NOMO-1 (cell line): ENCODE data around the gene SMARCD1.

Experiments used
- DNase-seq, 2 experiments: peaks; one replicate each; lab custom pipeline; 2025; ENCODE audit not compliant: unreplicated experiment in 2 of 2; lab: John Stamatoyannopoulos, UW

SMARCD1 gene

GRCh38 chr12:50084775-50085614 is at the start of gene SMARCD1:
SMARCD1 (plus strand) TSS chr12:50085342; CDS start chr12:50085370, 28 bp downstream.
- peak; percentile 88 for DNase-seq

DNA sequence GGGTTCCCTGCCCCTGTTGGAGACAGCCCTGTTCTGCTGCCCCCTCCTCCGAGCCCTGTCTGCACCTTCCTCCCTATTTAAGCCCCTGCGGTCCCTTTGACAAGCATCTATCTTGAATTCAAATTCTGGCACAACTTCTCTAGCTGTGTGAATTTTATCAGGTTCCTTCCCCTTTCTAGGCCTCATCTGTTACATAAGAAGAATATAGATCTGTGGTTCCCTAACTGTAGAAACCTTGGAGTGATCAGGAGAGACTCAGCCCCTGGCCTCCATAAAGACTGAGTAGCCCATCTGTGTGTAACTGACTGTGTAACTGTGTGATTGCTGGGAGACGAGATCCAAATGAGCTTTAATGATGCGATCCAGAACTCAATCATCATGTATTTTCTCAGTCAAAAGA is 46.8 kb upstream of the SMARCD1 start:
- DNase-seq = peak; percentile 26 to 61

GRCh38 chr12:50039151-50039835 is 45.8 kb upstream of the SMARCD1 start:
- DNase-seq = peak; percentile 61 to 74

DNA sequence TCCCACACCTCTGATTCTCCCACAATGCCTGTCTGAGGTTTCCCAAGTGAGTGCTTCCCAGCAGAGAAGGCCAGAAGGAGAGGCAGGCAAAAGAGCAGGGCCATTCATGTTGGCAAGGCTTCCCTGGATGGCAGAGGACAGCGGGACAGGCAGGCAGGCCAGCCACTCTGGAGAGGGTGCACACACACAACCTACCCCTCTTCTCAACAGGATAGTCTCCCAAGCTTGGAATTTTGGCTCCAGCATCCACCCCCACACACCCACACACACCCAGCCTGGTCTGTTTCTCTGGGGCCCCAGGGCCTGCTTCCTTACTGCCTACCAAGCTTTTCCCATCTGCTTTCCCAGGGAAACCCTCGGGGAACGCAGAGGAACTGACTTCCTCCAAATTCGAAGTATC is 44.5 kb upstream of the SMARCD1 start:
- no peak for DNase-seq

- no peak for DNase-seq
Observed at GRCh38 chr12:50041062-50041860, 43.9 kb upstream of the SMARCD1 start.

DNA sequence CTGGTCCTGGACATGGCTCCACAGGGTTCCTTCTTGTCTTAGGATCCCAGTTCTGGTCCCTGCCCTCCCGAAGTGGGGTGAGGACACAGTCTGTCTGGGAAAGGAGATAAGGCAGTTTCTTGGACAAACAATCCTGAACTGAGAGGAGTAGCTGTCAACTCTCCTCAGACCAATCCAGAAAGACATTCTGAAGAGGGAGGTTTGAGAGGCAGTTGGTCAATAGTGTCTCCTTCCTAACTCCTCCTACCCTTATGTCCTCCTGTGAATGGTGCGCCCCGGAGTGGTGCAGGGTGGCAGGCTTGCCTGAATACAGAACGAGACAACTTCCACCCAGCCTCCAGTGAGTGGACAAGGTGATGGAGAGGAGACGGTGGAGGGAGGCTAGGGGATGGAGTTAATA is 43.2 kb upstream of the SMARCD1 start:
- no peak for DNase-seq

DNA sequence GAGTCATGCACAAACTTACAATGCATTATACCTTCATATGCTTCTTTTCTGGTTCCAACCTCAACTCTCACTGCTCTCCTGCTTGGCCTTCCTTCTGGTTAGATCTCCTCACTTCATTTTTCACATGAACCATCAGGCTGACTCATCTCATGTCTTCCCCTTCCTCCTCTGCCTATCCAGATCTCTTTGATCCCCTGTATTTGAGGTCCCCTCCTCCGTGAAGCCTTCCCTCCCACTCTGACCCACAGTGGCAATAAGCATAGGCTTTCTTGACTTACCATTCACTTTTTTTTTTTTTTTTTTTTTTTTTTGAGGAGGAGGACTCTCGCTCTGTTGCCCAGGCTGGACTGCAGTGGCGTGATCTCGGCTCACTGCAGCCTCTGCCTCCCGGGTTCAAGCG is 42.4 kb upstream of the SMARCD1 start:
- DNase-seq = no peak

DNA sequence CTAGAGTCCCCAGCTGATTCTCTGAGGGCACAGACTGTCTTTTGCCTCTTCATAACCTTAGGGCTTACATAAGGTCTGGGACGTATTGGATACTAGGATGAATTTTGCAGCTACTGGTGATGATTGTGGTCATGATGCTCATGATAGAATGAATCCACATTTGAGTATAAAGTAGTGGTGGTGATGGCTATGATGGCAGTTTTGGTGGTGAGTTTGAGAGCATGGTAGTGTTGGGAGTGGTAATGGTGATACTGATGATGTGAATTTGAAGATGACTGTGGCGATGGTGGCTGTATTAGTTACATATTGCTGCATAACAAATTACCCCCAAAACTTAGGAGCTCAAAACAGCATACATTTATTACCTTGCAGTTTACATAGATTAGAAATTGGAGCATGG is 41.8 kb upstream of the SMARCD1 start:
- no peak for DNase-seq

- no peak for DNase-seq
Observed at GRCh38 chr12:50043854-50044253, 41.3 kb upstream of the SMARCD1 start.

DNA sequence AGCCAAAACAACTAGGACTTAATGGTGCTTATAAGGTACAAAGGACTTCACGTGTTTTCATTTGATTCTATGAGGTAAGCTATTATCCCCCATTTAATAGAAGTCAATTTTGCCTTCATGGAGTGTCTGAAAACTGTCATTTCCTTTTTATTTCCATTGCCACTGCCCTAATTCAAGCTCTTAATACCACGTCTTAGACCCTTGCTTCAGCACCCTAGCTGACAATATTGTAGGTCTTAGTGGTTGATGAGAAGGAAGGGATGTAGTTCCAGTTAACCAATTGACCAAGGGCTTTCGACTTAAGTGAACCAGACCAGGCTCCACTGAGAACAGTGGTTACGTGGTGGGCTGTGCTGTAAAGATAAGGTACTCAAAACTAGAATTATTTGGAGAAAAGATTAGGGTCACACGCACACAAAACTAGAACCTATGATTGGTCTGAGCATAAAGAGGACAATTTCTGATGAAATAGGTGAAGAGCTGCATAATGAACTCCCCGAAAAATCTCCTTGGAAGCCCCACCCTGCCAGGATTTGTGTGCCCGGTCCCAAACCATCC is 37.4 kb upstream of the SMARCD1 start:
- DNase-seq = no peak

DNA sequence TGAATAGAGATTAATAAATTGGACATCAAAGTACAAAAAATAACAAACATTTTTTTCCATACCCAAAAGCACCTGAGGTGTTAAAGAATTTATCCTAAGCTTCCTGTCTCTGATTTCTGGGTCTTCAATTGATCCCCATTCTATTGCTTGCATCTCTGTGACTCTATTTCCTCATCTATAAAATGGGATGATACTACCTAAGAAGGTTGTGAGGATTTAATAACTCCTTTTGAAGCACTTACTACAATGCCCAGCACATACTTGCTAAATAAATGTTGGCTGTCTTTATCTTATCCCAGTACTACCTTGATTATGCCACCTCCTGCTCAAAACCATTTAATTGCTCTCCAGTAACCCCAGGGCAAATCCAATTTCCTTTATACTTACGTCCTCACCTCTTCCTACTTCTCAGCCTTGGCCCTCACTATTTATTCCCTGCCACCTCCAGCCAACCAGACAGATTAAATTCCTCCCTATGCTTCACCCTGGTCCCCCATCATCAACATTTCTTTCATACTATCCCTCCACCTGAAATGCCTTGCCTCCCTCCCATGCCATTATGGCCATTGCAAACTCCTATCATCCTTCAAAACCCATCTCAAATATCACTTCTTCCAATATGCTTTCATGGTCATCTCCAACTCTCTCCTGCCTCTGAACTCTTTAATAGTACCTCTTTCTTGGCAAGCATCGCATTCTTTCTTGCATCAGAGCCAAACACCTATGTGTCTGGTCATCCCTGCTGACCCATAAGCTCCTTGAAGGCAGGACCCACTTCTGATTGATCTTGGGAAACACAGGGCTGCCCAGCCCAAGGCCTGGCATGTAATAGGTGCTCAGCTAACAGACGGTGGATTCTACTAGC is 35.7 kb upstream of the SMARCD1 start:
- DNase-seq = no peak

GRCh38 chr12:50050119-50050385 is 35.1 kb upstream of the SMARCD1 start:
- DNase-seq = no peak

GRCh38 chr12:50050410-50051098 is 34.6 kb upstream of the SMARCD1 start:
- DNase-seq = peak; percentile 66 to 83

DNA sequence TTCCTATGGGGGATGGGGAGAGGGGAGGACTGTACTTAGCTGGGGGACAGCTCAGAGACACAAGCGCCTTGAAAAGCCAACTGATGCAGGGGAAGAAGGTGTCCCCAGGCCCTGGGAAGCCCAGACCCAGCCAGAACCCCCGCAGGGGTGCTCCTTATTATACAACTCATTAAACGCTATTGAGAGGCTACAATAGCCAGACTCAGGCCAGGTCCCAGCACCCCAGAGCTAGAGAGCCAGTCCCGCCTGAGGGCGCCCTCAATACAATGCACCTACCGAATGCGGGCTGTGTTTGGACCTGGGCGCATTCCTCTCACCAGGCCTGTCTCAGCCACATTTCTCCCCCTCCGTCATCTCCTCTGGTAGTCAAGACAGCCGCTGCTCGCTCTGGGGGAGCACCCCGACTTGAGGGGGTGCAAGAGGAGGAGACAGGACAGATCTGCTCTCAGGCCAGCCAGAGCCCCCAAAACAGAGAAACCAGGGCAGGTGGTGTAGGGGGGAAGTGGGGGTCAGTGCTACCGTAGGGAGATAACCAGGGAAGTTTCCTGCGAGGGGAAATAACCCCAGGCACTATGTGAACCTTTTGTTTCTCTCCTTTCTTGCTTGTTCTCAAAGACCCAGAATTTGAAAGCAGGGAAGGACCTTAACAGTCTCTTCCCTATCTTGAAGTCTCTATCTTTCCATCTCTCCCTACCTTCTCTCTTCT is 33.9 kb upstream of the SMARCD1 start:
- DNase-seq = no peak

DNA sequence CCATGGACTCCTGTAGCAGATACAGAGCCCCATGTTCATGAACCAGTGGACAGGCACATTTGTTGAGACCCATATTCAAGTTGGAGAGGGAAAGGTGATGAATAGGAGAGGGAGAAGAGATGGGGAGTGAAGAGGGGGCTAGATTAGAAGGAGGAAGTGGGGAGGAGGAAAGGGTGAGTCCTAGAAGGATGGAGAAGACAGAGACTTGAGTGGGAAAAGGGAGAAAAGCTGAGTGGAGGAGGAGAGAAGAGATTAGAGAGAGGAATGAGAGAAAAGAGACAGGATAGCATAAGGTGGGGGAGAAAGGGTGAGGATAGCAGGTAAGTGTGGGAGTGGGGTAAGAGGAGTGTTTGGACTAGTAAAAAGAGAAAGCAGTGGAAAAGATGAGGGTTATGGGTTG is 32.6 kb upstream of the SMARCD1 start:
- DNase-seq = no peak

- no peak for DNase-seq
Observed at GRCh38 chr12:50052964-50053363, 32.2 kb upstream of the SMARCD1 start.

- DNase-seq = peak; percentile 6 to 18
Observed at GRCh38 chr12:50053583-50053982, 31.6 kb upstream of the SMARCD1 start.

- peak; percentile 10 to 48 for DNase-seq
Observed at GRCh38 chr12:50055831-50056638, 29.1 kb upstream of the SMARCD1 start.
